ENCODE results near the gene ARL6IP4. TPM values are rescaled to one million over a fixed set of nuclear protein-coding genes. Genes with fewer than 3 reads are reported as not detected.
A peak's percentile ranks its signal among the peaks of the same experiment; 100 is the strongest.

ARL6IP4 gene
- total RNA-seq (2013) = 273 TPM
- polyA plus RNA-seq (100 to 1,000 TPM; 152 to 268 (median 167) TPM), polyA minus RNA-seq (43.9 and 77.5 TPM in 2 replicates), total RNA-seq (0 to 0.48 (median 0.12) reads per million in 11 experiments)

- Histone ChIP-seq H3K27me3 (ENCODE audit: control insufficient read depth in 2 of 2, insufficient read depth in 2 of 2, low read length in 2 of 2) (no peaks in the 10 kb centered on the region), H3K36me3 (replicated peaks in 1 of 2; ENCODE audit: control insufficient read depth in 1 of 2, insufficient read depth in 2 of 2, low read length in 2 of 2) (peaks cover 15 to 25% of the 10 kb centered on the region in 2 donors), H3K9ac (ENCODE audit: insufficient read depth, low read length, poor library complexity, severe bottlenecking) (peak within 1 kb of the TSS; percentile 83), H3K79me2 (ENCODE audit: insufficient read depth, low read length) (peaks cover 66% of the 10 kb centered on the region), H4K20me1 (ENCODE audit: insufficient read depth, low read length) (peaks cover 44% of the 10 kb centered on the region), H3K27ac (ENCODE audit: low read depth in 1 of 2, low read length in 2 of 2) (peak within 1 kb of the TSS; percentile 47 to 83), H2AFZ (ENCODE audit: insufficient read depth, low read depth, low read length, poor library complexity, severe bottlenecking) (peak within 1 kb of the TSS; percentile 93), H3K4me2 (replicated peaks; ENCODE audit: extremely low read depth, low read length, poor library complexity, severe bottlenecking) (peak within 1 kb of the TSS; percentile 91), H3K4me1 (ENCODE audit: control insufficient read depth in 1 of 2, insufficient read depth in 2 of 2, low read length in 2 of 2) (peaks cover 73 to 78% of the 10 kb centered on the region in 2 donors), H3K4me3 (replicated peaks in 1 of 3; ENCODE audit: low read depth in 2 of 3, low read length in 3 of 3) (peak within 1 kb of the TSS; percentile 71 to 90 (median 87)), H3K9me3 (replicated peaks in 1 of 2; ENCODE audit: control insufficient read depth in 1 of 2, insufficient read depth in 1 of 2, low read length in 2 of 2) (no peaks in the 10 kb centered on the region)
- H3K4me1 Mint-ChIP-seq = peaks cover 70% of the 10 kb centered on the region
- intact Hi-C loops (cut with micrococcal nuclease) = loop anchor here in 1 of 2 donors (2.0 kb wide), 1 partner anchor 170 kb away; the partner anchor contains the start of gene PITPNM2
- H3K27ac Mint-ChIP-seq = peak within 1 kb of the TSS; percentile 71 to 89 (median 85)
- peaks cover 13 to 29% of the 10 kb centered on the region in 2 donors for H3K36me3 Mint-ChIP-seq
- WGBS (ENCODE audit: insufficient coverage) = under 1% methylated on average over 96 of the region's 96 CpGs
- no peak for TF ChIP-seq CTCF (IDR thresholded peaks at IDR 0.05)
- H3K27me3 Mint-ChIP-seq (ENCODE audit: low read depth in 3 of 3) = no peaks in the 10 kb centered on the region
- H3K4me3 Mint-ChIP-seq = peak within 1 kb of the TSS; percentile 89 to 94
- H3K9me3 Mint-ChIP-seq = no peaks in the 10 kb centered on the region
- peak; percentile 25 to 37 (median 30) for DNase-seq
Measured at GRCh38 chr12:122980183-122981035, at the start of gene ARL6IP4. TSS of gene ARL6IP4 (plus strand) at chr12:122980681. CDS start at chr12:122981140, 459 bp downstream.

- no peak overlapping the region for H3K27ac Mint-ChIP-seq
Measured at GRCh38 chr12:122932207-122932606, 48.3 kb upstream of the ARL6IP4 start.

More at GRCh38 chr12:122932207-122932606, 48.3 kb upstream of the ARL6IP4 start:
- Histone ChIP-seq H3K27ac (ENCODE audit: low read depth in 1 of 2, low read length in 2 of 2) (no peak overlapping the region), H3K4me3 (replicated peaks in 1 of 3; ENCODE audit: low read depth in 2 of 3, low read length in 3 of 3) (no peak overlapping the region), H3K27me3 (ENCODE audit: control insufficient read depth in 2 of 2, insufficient read depth in 2 of 2, low read length in 2 of 2) (no peaks in the 10 kb centered on the region), H3K9ac (ENCODE audit: insufficient read depth, low read length, poor library complexity, severe bottlenecking) (no peak overlapping the region), H4K20me1 (ENCODE audit: insufficient read depth, low read length) (no peaks in the 10 kb centered on the region), H3K4me1 (ENCODE audit: control insufficient read depth in 1 of 2, insufficient read depth in 2 of 2, low read length in 2 of 2) (peaks cover 9 to 11% of the 10 kb centered on the region in 2 donors), H3K4me2 (replicated peaks; ENCODE audit: extremely low read depth, low read length, poor library complexity, severe bottlenecking) (no peak overlapping the region), H3K79me2 (ENCODE audit: insufficient read depth, low read length) (no peaks in the 10 kb centered on the region), H3K9me3 (replicated peaks in 1 of 2; ENCODE audit: control insufficient read depth in 1 of 2, insufficient read depth in 1 of 2, low read length in 2 of 2) (no peaks in the 10 kb centered on the region), H3K36me3 (replicated peaks in 1 of 2; ENCODE audit: control insufficient read depth in 1 of 2, insufficient read depth in 2 of 2, low read length in 2 of 2) (no peaks in the 10 kb centered on the region), H2AFZ (ENCODE audit: insufficient read depth, low read depth, low read length, poor library complexity, severe bottlenecking) (no peak overlapping the region)
- Mint-ChIP-seq H3K27me3 (ENCODE audit: low read depth in 3 of 3) (peaks cover 0 to 3% (median 1%) of the 10 kb centered on the region in 3 donors), H3K4me1 (peaks cover 9% of the 10 kb centered on the region), H3K9me3 (peaks cover 0 to 5% (median 0%) of the 10 kb centered on the region in 7 donors), H3K36me3 (no peaks in the 10 kb centered on the region), H3K4me3 (no peak overlapping the region)
- TF ChIP-seq CTCF (IDR thresholded peaks at IDR 0.05) = no peak
- no peak for DNase-seq
- WGBS (ENCODE audit: insufficient coverage) = 98% methylated on average over 5 of the region's 8 CpGs
- intact Hi-C loops (cut with micrococcal nuclease) = no loop called here

All from CD14-positive monocyte (primary cell).